ENCODE data around the gene HES1.

The HES1 gene

GRCh38 chr3:194170793-194171192 is 34.8 kb downstream of the HES1 start:
- DNase-seq, result no peak

GRCh38 chr3:194174406-194174805 is 38.5 kb downstream of the HES1 start:
- DNase-seq, result no peak

- no peak for DNase-seq
Observed at GRCh38 chr3:194174980-194175379, 39.0 kb downstream of the HES1 start.

- DNase-seq, result no peak
Observed at GRCh38 chr3:194176274-194176991, 40.5 kb downstream of the HES1 start.

- no peak for DNase-seq
Observed at GRCh38 chr3:194177141-194177540, 41.2 kb downstream of the HES1 start.

- no peak for DNase-seq
Observed at GRCh38 chr3:194178128-194178527, 42.2 kb downstream of the HES1 start.

- no peak for DNase-seq
Observed at GRCh38 chr3:194178669-194179068, 42.7 kb downstream of the HES1 start.

- DNase-seq, result no peak
Observed at GRCh38 chr3:194180570-194180969, 44.6 kb downstream of the HES1 start.

- no peak for DNase-seq
Observed at GRCh38 chr3:194181612-194182529, 45.9 kb downstream of the HES1 start.

- DNase-seq, result no peak
Observed at GRCh38 chr3:194183271-194183670, 47.3 kb downstream of the HES1 start.

GRCh38 chr3:194184265-194184751 is 48.4 kb downstream of the HES1 start:
- DNase-seq, result no peak

GRCh38 chr3:194184801-194185200 is 48.9 kb downstream of the HES1 start:
- no peak for DNase-seq

GRCh38 chr3:194185221-194185620 is 49.3 kb downstream of the HES1 start:
- DNase-seq, result no peak

GRCh38 chr3:194187233-194187944 is 51.4 kb downstream of the HES1 start:
- no peak for DNase-seq

Measured in HCEC 1CT (cell line).